GM19035 (cell line): ENCODE results near the gene SLCO6A1.

Source experiments
- ATAC-seq: cut with Tn5 transposase; IDR thresholded peaks from one replicate; pipeline ENCODE4 v1.9.1; 2021; ENCODE audit not compliant: unreplicated experiment

The SLCO6A1 gene

GRCh38 chr5:102481054-102481715 is 17.6 kb downstream of the SLCO6A1 start:
- ATAC-seq = no peak

- peak; percentile 82 for ATAC-seq
Observed at GRCh38 chr5:102453716-102454115, 45.1 kb downstream of the SLCO6A1 start.

DNA sequence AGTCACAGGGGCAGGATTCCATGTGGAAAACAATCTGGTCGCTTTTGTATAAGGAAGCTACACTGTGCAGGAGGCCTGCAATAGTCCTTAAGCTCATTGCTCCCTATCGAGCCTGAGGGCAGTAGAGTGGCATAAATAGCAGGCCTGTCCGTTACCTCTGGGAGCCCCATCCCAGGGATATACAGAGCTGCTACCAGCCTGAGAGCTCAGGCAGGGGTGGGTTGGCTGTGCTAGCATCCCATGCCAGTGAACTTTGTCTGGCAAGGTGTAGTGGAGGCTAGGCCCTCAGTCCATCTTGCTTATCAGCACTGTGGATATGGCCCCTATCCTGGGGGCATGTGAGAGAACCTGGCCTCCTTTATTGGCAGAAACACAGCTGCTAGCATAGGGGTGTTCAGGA is 47.7 kb downstream of the SLCO6A1 start:
- ATAC-seq = no peak

DNA sequence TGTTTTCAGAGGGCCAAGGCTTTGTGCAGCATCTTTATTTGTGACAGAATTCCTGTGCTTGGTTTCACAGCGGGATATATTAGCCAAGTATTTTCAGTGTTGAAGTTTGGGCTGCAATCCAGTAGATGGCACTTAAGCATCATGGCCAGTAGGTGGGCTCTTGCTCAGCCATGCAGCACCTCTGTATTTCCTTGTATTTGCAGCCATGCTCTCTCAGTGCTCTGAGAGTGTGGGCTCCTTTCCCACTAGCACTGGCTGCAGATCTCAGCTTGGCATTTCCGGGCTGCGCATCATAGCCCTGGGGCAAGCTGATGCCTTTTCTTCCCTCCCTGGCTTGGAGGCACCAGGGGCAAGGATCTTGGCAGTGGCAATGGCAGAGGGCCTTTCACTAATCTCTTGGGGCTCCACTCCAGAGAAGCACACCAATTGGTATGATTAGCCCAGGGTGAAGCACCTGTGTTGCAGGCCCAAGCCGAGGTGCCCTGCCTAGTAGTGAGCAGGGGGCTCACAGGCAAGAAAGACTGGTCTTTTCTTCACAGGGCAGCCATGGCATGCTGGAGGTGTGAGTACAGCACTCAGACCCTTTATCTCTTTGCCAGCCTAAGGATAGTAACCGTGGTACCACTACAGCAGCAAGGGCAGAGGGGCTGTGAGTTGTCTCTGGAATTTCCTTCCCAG is 48.3 kb downstream of the SLCO6A1 start:
- ATAC-seq = no peak

- no peak for ATAC-seq
Observed at GRCh38 chr5:102433473-102433872, 65.3 kb downstream of the SLCO6A1 start.

DNA sequence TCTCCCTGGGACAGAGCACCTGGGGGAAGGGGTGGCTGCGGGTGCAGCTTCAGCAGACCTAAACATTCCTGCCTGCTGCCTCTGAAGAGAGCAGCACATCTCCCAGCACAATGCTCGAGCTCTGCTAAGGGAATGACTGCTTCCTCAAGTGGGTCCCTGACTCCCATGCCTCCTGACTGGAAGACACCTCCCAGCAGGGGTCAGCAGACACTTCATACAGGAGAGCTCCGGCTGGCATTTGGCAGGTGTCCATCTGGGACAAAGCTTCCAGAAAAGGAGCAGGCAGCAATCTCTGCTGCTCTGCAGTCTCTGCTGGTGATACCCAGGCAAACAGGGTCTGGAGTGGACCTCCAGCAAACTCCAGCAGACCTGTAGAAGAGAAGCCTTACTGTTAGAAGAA is 77.2 kb downstream of the SLCO6A1 start:
- ATAC-seq = no peak

- no peak for ATAC-seq
Observed at GRCh38 chr5:102418531-102418930, 80.3 kb downstream of the SLCO6A1 start.

- ATAC-seq = no peak
Observed at GRCh38 chr5:102414448-102414847, 84.4 kb downstream of the SLCO6A1 start.

- no peak for ATAC-seq
Observed at GRCh38 chr5:102388235-102388634, 110.6 kb downstream of the SLCO6A1 start.

- no peak for ATAC-seq
Observed at GRCh38 chr5:102385365-102385764, 113.4 kb downstream of the SLCO6A1 start.

GRCh38 chr5:102380174-102380573 is 118.6 kb downstream of the SLCO6A1 start:
- no peak for ATAC-seq

GRCh38 chr5:102375876-102376275 is 122.9 kb downstream of the SLCO6A1 start:
- ATAC-seq = no peak

GRCh38 chr5:102375272-102375671 is 123.5 kb downstream of the SLCO6A1 start:
- ATAC-seq = no peak

- ATAC-seq = no peak
Observed at GRCh38 chr5:102368392-102368791, 130.4 kb downstream of the SLCO6A1 start.

- ATAC-seq = no peak
Observed at GRCh38 chr5:102341681-102342288, 157.0 kb downstream of the SLCO6A1 start.

GRCh38 chr5:102324714-102325113 is 174.1 kb downstream of the SLCO6A1 start:
- no peak for ATAC-seq
